Measurements from ENCODE around the gene RPL15.

The RPL15 gene

GRCh38 chr3:23938688-23939087 is 21.8 kb downstream of the RPL15 start:
- TF ChIP-seq, protein P1, sequence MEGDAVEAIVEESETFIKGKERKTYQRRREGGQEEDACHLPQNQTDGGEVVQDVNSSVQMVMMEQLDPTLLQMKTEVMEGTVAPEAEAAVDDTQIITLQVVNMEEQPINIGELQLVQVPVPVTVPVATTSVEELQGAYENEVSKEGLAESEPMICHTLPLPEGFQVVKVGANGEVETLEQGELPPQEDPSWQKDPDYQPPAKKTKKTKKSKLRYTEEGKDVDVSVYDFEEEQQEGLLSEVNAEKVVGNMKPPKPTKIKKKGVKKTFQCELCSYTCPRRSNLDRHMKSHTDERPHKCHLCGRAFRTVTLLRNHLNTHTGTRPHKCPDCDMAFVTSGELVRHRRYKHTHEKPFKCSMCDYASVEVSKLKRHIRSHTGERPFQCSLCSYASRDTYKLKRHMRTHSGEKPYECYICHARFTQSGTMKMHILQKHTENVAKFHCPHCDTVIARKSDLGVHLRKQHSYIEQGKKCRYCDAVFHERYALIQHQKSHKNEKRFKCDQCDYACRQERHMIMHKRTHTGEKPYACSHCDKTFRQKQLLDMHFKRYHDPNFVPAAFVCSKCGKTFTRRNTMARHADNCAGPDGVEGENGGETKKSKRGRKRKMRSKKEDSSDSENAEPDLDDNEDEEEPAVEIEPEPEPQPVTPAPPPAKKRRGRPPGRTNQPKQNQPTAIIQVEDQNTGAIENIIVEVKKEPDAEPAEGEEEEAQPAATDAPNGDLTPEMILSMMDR (IDR thresholded peaks at IDR 0.05; ENCODE audit: extremely low read depth, insufficient read depth, missing control alignments), result no peak
- in situ Hi-C loops (cut with MboI; ENCODE audit: low pct_unique_long_range_greater_than_20kb, low sequenced_read_pairs, unreplicated experiment), result no loop called here
- DNase-seq (ENCODE audit: low spot score), result no peak

DNA sequence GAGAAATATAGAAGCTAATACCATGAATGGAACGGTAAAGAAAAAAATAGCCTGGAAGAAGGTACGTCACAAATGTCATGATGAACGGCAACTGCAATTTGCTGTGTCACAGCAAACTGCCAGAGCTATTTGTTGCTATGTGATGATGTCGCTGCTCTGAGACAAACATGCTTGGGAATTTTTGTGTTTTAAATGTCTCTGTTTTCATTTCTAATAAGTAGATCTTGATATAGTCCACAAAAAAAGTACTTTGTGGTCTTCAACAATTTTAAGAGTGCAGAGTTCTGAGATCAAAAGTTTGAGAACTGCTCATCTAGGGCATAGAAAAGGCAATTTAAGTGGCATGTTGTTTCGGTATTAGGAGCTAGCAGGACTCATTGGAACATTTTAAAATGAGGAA is 23.8 kb downstream of the RPL15 start:
- no peak for DNase-seq (ENCODE audit: low spot score)
- TF ChIP-seq, protein P1 (IDR thresholded peaks at IDR 0.05; ENCODE audit: extremely low read depth, insufficient read depth, missing control alignments), result no peak
- in situ Hi-C loops (cut with MboI; ENCODE audit: low pct_unique_long_range_greater_than_20kb, low sequenced_read_pairs, unreplicated experiment), result no loop called here

GRCh38 chr3:23941440-23941839 is 24.5 kb downstream of the RPL15 start:
- in situ Hi-C loops (cut with MboI; ENCODE audit: low pct_unique_long_range_greater_than_20kb, low sequenced_read_pairs, unreplicated experiment), result no loop called here
- no peak for DNase-seq (ENCODE audit: low spot score)
- TF ChIP-seq, protein P1 (IDR thresholded peaks at IDR 0.05; ENCODE audit: extremely low read depth, insufficient read depth, missing control alignments), result no peak

GRCh38 chr3:23942546-23942945 is 25.6 kb downstream of the RPL15 start:
- in situ Hi-C loops (cut with MboI; ENCODE audit: low pct_unique_long_range_greater_than_20kb, low sequenced_read_pairs, unreplicated experiment), result no loop called here
- TF ChIP-seq, protein P1 (IDR thresholded peaks at IDR 0.05; ENCODE audit: extremely low read depth, insufficient read depth, missing control alignments), result no peak
- no peak for DNase-seq (ENCODE audit: low spot score)

DNA sequence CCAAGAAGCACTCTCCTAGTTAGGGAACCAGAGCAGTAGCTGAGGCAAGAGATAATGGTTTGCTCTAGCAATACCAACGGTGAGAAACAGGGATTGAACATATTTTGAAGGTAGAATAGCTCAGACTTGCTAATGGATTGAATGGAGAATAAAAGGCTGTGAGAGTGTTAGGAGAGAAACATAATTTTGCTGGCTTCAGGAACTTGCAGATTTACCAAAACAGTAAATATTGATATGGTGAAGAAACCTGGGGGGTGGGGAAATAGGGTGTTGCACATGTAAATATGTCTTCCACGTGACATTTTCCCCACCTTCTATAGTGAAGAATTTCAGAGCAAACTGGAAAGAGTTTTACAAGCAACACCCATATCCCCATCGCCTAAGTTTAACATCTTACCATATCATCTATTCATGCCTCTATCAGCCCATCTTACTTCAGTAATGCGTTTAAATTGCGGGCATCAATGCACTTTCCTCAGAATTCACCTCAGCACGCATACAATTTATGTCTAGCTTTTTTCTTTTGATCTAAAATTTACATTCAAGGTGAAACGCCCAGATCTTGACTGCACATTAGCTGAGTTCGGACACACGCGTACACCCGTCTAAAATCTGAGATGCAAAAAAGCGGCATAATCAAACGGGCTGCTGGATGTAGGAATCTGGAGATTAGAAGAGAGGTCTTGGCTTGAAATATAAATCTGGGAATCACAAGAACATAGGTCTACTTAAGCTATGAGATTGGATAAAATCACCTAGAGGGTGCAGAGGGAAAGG is 27.3 kb downstream of the RPL15 start:
- in situ Hi-C loops (cut with MboI; ENCODE audit: low pct_unique_long_range_greater_than_20kb, low sequenced_read_pairs, unreplicated experiment), result no loop called here
- TF ChIP-seq, protein P1 (IDR thresholded peaks at IDR 0.05; ENCODE audit: extremely low read depth, insufficient read depth, missing control alignments), result no peak
- no peak for DNase-seq (ENCODE audit: low spot score)

DNA sequence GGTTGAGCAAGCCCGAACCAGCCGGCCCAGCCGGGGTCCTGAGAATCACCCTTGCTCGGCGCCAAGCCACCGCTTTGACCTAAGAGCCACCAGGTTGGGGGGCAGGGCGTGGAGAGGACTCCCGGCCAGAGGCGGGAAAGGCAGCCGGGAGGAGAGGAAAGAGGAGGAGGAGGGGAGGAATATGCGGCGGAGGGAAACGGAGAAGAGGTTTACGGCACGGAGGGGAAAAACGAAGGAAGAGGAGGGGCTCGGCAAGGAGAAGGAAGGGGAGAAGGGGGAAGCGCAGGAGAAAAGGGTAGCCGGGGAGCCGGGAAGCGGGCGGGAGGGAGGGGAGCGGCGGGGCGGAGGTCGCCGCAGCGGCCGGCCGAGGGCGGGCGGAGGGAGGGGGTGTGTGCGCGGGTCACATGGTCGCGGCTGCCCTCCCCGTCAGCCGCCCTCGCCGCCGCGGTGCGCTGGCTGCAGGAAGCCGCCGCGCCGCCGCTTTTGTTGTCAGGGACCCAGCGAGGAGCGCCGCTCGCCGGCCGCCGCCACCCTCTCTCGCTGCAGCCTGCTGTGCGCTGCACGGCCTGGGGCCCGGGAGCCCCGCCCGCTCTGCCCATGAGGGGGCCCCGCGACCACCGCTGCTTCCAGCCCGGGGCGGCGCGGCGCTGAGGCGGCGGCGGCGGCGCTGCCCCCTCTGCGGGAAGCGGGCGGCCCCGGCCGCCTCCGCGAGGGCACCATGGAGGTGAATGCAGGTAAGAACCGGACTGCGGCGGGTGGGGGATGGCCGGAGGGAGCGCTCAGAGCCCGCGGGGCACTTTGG is 28.1 kb downstream of the RPL15 start, which contains the start of gene NR1D2:
Gene NR1D2 (plus strand): TSS at position 426 of the 802 bp plus-strand sequence. CDS start 293 bp downstream, at position 719.
- peak; percentile 91 for DNase-seq (ENCODE audit: low spot score)
- TF ChIP-seq, protein P1 (IDR thresholded peaks at IDR 0.05; ENCODE audit: extremely low read depth, insufficient read depth, missing control alignments), result peak; percentile 39
- in situ Hi-C loops (cut with MboI; ENCODE audit: low pct_unique_long_range_greater_than_20kb, low sequenced_read_pairs, unreplicated experiment), result no loop called here

Measured in GM13977 (cell line).